ENCODE data around the gene SAMD9L. TPM values are rescaled to one million over a fixed set of nuclear protein-coding genes. Genes with fewer than 3 reads are reported as not detected.

SAMD9L gene
- total and polyA plus RNA-seq, 8 donors, result 1.7 to 30.9 (median 4.6) TPM

DNA sequence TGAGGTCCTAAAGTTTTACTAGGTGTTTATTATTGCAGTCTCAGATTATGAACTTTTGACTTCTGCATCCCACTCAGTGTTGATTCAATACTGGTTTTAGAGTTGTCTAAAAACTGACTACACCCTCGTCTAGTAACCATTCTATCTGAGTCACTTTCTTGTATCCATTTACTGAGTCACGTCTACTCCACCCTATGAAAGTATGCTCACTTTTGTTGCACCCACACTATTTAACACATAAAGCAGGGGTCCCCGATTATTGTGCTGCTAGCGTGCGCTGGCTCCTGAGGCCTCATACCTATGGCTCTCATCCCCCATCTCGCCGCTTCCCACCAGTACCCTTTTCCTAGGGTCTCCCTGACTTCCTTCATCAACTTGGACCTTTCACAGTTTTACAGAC lies 32.4 kb downstream of the SAMD9L start:
- H3K27me3 ChIP-seq, result no peaks in the 10 kb centered on the region
- H3K36me3 ChIP-seq, result peaks cover 0 to 19% (median 13%) of the 10 kb centered on the region in 4 donors
- WGBS, 5 donors, result 61 to 84% (median 80%) methylated on average over 7 of the region's 7 CpGs
- no peak overlapping the region for H3K27ac ChIP-seq
- intact Hi-C loops (cut with DNase I; ENCODE audit: low total_unique reads), result no loop called here
- no peak overlapping the region for H3K4me3 ChIP-seq
- no peak for DNase-seq
- peaks cover 0 to 26% (median 9%) of the 10 kb centered on the region in 4 donors for H3K4me1 ChIP-seq
- H3K9me3 ChIP-seq, result peaks cover 0 to 24% (median 12%) of the 10 kb centered on the region in 4 donors
- no peak for TF ChIP-seq POLR2A (IDR thresholded peaks at IDR 0.05)
- TF ChIP-seq POLR2AphosphoS5 (IDR thresholded peaks at IDR 0.05), result no peak
- TF ChIP-seq, protein P1, sequence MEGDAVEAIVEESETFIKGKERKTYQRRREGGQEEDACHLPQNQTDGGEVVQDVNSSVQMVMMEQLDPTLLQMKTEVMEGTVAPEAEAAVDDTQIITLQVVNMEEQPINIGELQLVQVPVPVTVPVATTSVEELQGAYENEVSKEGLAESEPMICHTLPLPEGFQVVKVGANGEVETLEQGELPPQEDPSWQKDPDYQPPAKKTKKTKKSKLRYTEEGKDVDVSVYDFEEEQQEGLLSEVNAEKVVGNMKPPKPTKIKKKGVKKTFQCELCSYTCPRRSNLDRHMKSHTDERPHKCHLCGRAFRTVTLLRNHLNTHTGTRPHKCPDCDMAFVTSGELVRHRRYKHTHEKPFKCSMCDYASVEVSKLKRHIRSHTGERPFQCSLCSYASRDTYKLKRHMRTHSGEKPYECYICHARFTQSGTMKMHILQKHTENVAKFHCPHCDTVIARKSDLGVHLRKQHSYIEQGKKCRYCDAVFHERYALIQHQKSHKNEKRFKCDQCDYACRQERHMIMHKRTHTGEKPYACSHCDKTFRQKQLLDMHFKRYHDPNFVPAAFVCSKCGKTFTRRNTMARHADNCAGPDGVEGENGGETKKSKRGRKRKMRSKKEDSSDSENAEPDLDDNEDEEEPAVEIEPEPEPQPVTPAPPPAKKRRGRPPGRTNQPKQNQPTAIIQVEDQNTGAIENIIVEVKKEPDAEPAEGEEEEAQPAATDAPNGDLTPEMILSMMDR (IDR thresholded peaks at IDR 0.05), result no peak
- TF ChIP-seq EP300 (IDR thresholded peaks at IDR 0.05), result no peak

DNA sequence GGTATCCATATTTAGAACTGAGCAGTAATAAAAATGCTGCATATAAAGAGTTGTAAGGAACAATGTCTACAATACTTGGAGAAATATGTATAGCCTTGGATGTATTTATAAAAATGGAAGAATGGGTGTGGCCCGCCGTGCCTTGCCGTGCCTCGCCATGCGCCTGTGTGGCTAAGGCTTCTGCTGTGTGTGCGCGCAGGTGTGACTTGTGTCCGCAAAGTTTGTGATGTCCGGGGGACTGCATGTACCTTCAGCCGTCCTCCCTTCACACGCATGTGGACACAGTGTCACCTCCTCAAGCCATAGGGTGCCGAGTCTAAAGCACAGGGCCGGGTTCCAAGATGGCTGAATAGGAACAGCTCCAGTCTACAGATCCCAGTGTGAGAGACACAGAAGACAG lies 40.2 kb downstream of the SAMD9L start:
- no peak for DNase-seq
- WGBS, 5 donors, result 89 to 96% (median 94%) methylated on average over 13 of the region's 13 CpGs
- no peaks in the 10 kb centered on the region for H3K27me3 ChIP-seq
- no peak overlapping the region for H3K4me3 ChIP-seq
- no peaks in the 10 kb centered on the region for H3K4me1 ChIP-seq
- TF ChIP-seq POLR2A (IDR thresholded peaks at IDR 0.05) (no peak), EP300 (IDR thresholded peaks at IDR 0.05) (no peak), POLR2AphosphoS5 (IDR thresholded peaks at IDR 0.05) (no peak)
- TF ChIP-seq, protein P1 (IDR thresholded peaks at IDR 0.05), result no peak
- intact Hi-C loops (cut with DNase I; ENCODE audit: low total_unique reads), result no loop called here
- peaks cover 23 to 77% (median 61%) of the 10 kb centered on the region in 4 donors for H3K36me3 ChIP-seq
- peaks cover 20 to 95% (median 76%) of the 10 kb centered on the region in 4 donors for H3K9me3 ChIP-seq
- H3K27ac ChIP-seq, result no peak overlapping the region

DNA sequence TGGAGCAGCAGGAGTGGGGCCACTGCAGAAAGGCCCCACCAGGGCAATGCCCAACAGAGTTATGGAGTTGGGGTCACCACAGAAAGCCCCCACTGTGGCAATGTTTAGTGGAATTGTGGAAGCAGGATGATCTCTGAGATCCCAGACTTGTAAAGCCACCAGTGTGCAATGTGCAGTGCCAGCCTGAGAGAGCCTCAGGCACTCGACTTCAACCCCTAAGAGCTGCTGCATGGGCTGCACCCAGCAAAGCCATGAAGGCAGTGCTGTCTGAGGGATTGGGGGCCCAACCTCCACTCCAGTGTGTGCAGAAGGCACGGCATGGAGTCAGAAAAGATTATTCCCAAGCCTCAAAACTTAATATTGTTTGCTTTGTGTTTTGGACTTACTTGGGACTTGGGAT lies 50.8 kb downstream of the SAMD9L start:
- TF ChIP-seq POLR2AphosphoS5 (IDR thresholded peaks at IDR 0.05) (no peak), EP300 (IDR thresholded peaks at IDR 0.05) (no peak), POLR2A (IDR thresholded peaks at IDR 0.05) (no peak)
- TF ChIP-seq, protein P1 (IDR thresholded peaks at IDR 0.05), result no peak
- intact Hi-C loops (cut with DNase I; ENCODE audit: low total_unique reads), result no loop called here
- Histone ChIP-seq H3K27ac (no peak overlapping the region), H3K36me3 (no peaks in the 10 kb centered on the region), H3K4me1 (no peaks in the 10 kb centered on the region), H3K4me3 (no peak overlapping the region), H3K9me3 (peaks cover 22 to 61% (median 44%) of the 10 kb centered on the region in 4 donors), H3K27me3 (no peaks in the 10 kb centered on the region)
- no peak for DNase-seq
- 63 to 80% (median 80%) methylated on average over 1 to 2 of the region's 2 CpGs for WGBS, 5 donors

DNA sequence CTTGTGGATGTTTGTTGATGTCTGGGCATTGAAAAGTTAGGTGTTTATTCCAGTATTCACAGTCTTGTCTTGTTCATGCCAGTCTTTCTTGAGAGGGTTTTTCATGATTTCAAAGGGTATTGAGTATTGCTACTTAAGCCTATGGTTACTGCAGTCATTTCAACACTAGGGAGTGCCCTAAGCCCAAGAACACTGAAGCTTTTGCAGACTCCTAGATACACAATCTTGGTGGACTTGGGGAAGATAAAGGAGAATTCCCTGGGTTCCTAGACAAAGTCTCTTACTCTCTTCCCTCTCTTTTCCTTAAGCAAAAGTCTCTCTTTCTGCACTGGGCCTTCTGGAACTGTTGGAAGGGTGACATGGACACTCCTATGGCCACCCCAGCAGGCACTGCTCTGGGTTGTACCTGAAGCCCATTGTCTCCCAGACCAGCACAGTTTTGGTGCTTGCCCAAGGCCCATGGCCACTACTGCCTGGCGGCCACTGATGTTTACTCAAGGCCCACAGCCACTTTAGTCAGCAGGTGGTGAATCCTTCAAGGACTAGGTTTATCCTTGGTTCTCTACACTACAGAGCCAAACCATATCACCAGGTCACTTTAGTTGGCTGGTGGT lies 55.3 kb downstream of the SAMD9L start:
- H3K9me3 ChIP-seq, result peaks cover 0 to 22% (median 9%) of the 10 kb centered on the region in 4 donors
- no peak overlapping the region for H3K27ac ChIP-seq
- no peak overlapping the region for H3K4me3 ChIP-seq
- no peaks in the 10 kb centered on the region for H3K36me3 ChIP-seq
- WGBS, 5 donors, result 43 to 100% (median 84%) methylated on average over 1 of the region's 1 CpG
- no peak for DNase-seq
- H3K4me1 ChIP-seq, result no peaks in the 10 kb centered on the region
- intact Hi-C loops (cut with DNase I; ENCODE audit: low total_unique reads), result no loop called here
- TF ChIP-seq POLR2AphosphoS5 (IDR thresholded peaks at IDR 0.05), result no peak
- TF ChIP-seq, protein P1 (IDR thresholded peaks at IDR 0.05), result no peak
- TF ChIP-seq POLR2A (IDR thresholded peaks at IDR 0.05), result no peak
- no peak for TF ChIP-seq EP300 (IDR thresholded peaks at IDR 0.05)
- H3K27me3 ChIP-seq, result no peaks in the 10 kb centered on the region

Other genes starting within 250 kb of the SAMD9L start
- gene SAMD9, start 30.4 kb downstream of the SAMD9L start, total RNA-seq, result 10 to 100 TPM in 1 of 5 donors, 1 to 10 TPM in 3, under 1 TPM in 1; 0.58 to 11.7 (median 8.8) TPM
- gene SAMD9, start 30.4 kb downstream of the SAMD9L start, polyA plus RNA-seq, result 1 to 10 TPM; 1.7 to 4.1 (median 3.8) TPM
- 1 to 10 TPM in 3 of 5 donors, under 1 TPM in 1, not detected in 1; 0.89 to 6.4 (median 3.3) TPM for gene HEPACAM2, start 78.1 kb upstream of the SAMD9L start, total RNA-seq
- gene HEPACAM2, start 78.1 kb upstream of the SAMD9L start, polyA plus RNA-seq, result 1 to 10 TPM in 2 of 3 donors, under 1 TPM in 1; 0.83 to 2.3 (median 1.2) TPM
- 10 to 100 TPM in 3 of 5 donors, 1 to 10 TPM in 2; 2.3 to 48.5 (median 14.7) TPM for gene VPS50, start 84.0 kb upstream of the SAMD9L start, total RNA-seq
- 1 to 10 TPM; 4.7 to 6.0 (median 5.1) TPM for gene VPS50, start 84.0 kb upstream of the SAMD9L start, polyA plus RNA-seq